Epithelial cell of esophagus (primary cell): ENCODE results near the gene ARHGEF1.

Experiments used
- DNase-seq: peaks from one replicate; pipeline ENCODE4 v3.0.0; 2010; ENCODE audit warnings: low read depth
- H3K4me3 ChIP-seq: 2 replicates; pipeline ENCODE4 v1.5.1; 2011; ENCODE audit warnings: mild to moderate bottlenecking, low read length, control low read depth
- CTCF ChIP-seq: IDR thresholded peaks from 2 replicates; pipeline ENCODE4 v1.5.1; 2011; ENCODE audit warnings: low read depth, mild to moderate bottlenecking, low read length, control low read depth, inconsistent platforms; ENCODE audit not compliant: insufficient read depth; ENCODE audit errors: missing control alignments

ARHGEF1 gene

GRCh38 chr19:41862445-41862986 lies 20.5 kb upstream of the ARHGEF1 start:
- peak overlapping the region; percentile 94 for H3K4me3 ChIP-seq
- TF ChIP-seq CTCF, result no peak
- DNase-seq, result no peak

GRCh38 chr19:41863209-41863931 lies 19.6 kb upstream of the ARHGEF1 start:
- peak overlapping the region; percentile 1 for H3K4me3 ChIP-seq
- no peak for TF ChIP-seq CTCF
- DNase-seq, result no peak

GRCh38 chr19:41864374-41864773 lies 18.6 kb upstream of the ARHGEF1 start:
- TF ChIP-seq CTCF, result no peak

GRCh38 chr19:41866284-41866683 lies 16.7 kb upstream of the ARHGEF1 start:
- H3K4me3 ChIP-seq, result no peak overlapping the region
- TF ChIP-seq CTCF, result no peak
- DNase-seq, result no peak

More at GRCh38 chr19:41864374-41864773, 18.6 kb upstream of the ARHGEF1 start:
- H3K4me3 ChIP-seq, result no peak overlapping the region
- no peak for DNase-seq

- no peak for TF ChIP-seq CTCF
- DNase-seq, result no peak
- no peak overlapping the region for H3K4me3 ChIP-seq
These were observed 14.6 kb upstream of the ARHGEF1 start for GRCh38 chr19:41868120-41868988.

GRCh38 chr19:41868989-41869300 lies 14.0 kb upstream of the ARHGEF1 start:
- H3K4me3 ChIP-seq, result no peak overlapping the region
- TF ChIP-seq CTCF, result no peak
- no peak for DNase-seq
